Gastrocnemius medialis (tissue), 4 donors: Measurements from ENCODE around the gene NATD1. TPM values are rescaled to one million over a fixed set of nuclear protein-coding genes. Genes with fewer than 3 reads are reported as not detected.

Experiments used
- ATAC-seq, 2 donors: fragments of 150-250 bp; one replicate each; pipeline ENCODE4 v1.9.1; 2016
- DNase-seq, 2 donors: peaks; one replicate each; pipeline ENCODE4 v3.0.0-alpha.2; 2019
- H3K27ac ChIP-seq, 4 donors: fragments of 200-600 bp; sonication (generic); 1 replicate in 1 of 4; 2 replicates in 3 of 4; pipeline ENCODE4 v1.5.1; 2016 to 2018; ENCODE audit warnings: mild to moderate bottlenecking in 2 of 4, moderate library complexity in 1 of 4
- H3K27me3 ChIP-seq, 3 donors: fragments of 200-600 bp; sonication (generic) in 2 of 3; 1 replicate in 1 of 3; 2 replicates in 2 of 3; pipeline versions ENCODE4 v1.5.1 to v1.6.0; 2016 to 2019; ENCODE audit warnings: mild to moderate bottlenecking in 1 of 3, moderate library complexity in 1 of 3
- H3K36me3 ChIP-seq, 2 donors: fragments of 200-600 bp; sonication (generic) in 1 of 2; one replicate each; pipeline ENCODE4 v1.5.1; 2017 to 2018
- H3K4me1 ChIP-seq, 2 donors: fragments of 200-600 bp; sonication (generic) in 1 of 2; one replicate each; pipeline ENCODE4 v1.5.1; 2016 to 2017; ENCODE audit warnings: mild to moderate bottlenecking in 2 of 2
- H3K4me3 ChIP-seq, 4 donors: fragments of 200-600 bp; sonication (generic) in 3 of 4; 1 replicate in 1 of 4; 2 replicates in 3 of 4; pipeline ENCODE4 v1.5.1; 2016 to 2019; ENCODE audit warnings: mild to moderate bottlenecking in 2 of 4
- H3K9me3 ChIP-seq, 3 donors: fragments of 200-600 bp; sonication (generic) in 2 of 3; 1 replicate in 1 of 3; 2 replicates in 2 of 3; pipeline ENCODE4 v1.5.1; 2016 to 2019
- POLR2A ChIP-seq, 2 donors: fragments of 450-650 bp; IDR thresholded peaks; one replicate each; pipeline ENCODE4 v1.6.1; 2017; ENCODE audit warnings: antibody characterized with exemption in 2 of 2, mild to moderate bottlenecking in 2 of 2, moderate library complexity in 2 of 2
- in situ Hi-C, 4 donors: fragments of 200-750 bp; cut with MboI; loops; one replicate each; pipeline versions ENCODE4 v1.15.0 to v1.8.0; 2017; ENCODE audit warnings: low sequenced_read_pairs in 4 of 4
- intact Hi-C: fragments of 100-400 bp; cut with DNase I; formaldehyde crosslinking; loops from one replicate; pipeline ENCODE4 v1.15.1; 2023; ENCODE audit warnings: low total_unique reads
- total RNA-seq, 4 donors: library from RNA; depleted of rRNA; stranded (reverse); fragments of >200 nt; gene quantifications; one replicate each; pipeline versions ENCODE4 v1.1.0 to v1.2.3, GENCODE V29; 2016
- TF ChIP-seq, protein P1 (sequence below), 5 experiments: fragments of 450-650 bp in 3 of 5; fragments of 200-600 bp in 2 of 5; sonication (generic) in 2 of 5; IDR thresholded peaks in 4 of 5; conservative IDR thresholded peaks in 1 of 5; 1 replicate in 4 of 5; 2 replicates in 1 of 5; pipeline ENCODE4 v1.5.1; 2016 to 2019; ENCODE audit warnings: antibody characterized with exemption in 5 of 5, mild to moderate bottlenecking in 3 of 5, moderate library complexity in 3 of 5

NATD1 gene
- total RNA-seq, 4 donors from 2014 or later = 10.1 to 21.2 (median 15.5) TPM

DNA sequence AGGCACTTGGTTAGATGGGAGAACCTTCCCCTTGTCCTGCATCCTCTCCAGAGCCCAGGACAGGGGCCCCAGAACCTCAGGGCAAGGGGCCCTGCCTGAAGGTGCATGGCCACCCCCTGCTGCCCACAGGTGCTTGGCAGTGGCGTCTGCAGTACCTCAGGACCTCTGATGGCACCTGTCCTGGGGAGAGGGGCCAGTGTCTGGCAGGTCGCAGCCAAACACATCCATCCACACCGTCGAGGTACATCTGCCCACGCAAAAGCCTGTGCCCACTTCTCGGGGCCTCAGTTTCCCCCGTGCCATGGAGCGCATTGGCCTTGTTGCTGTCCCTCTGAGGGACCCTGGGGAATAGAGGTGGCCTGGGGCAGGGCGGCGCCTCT, 40.6 kb upstream of the NATD1 start:
- no peak for DNase-seq
- no peak for ATAC-seq
- Histone ChIP-seq H3K4me3 (no peak overlapping the region), H3K9me3 (no peaks in the 10 kb centered on the region), H3K36me3 (peaks cover 0 to under 1% of the 10 kb centered on the region in 2 donors), H3K4me1 (peaks cover 59 to 68% of the 10 kb centered on the region in 2 donors), H3K27me3 (no peaks in the 10 kb centered on the region), H3K27ac (peak overlapping the region; percentile 68 to 96 (median 74))
- intact Hi-C loops = no loop called here
- no peak for TF ChIP-seq POLR2A (IDR thresholded peaks at IDR 0.05)
- TF ChIP-seq, protein P1, sequence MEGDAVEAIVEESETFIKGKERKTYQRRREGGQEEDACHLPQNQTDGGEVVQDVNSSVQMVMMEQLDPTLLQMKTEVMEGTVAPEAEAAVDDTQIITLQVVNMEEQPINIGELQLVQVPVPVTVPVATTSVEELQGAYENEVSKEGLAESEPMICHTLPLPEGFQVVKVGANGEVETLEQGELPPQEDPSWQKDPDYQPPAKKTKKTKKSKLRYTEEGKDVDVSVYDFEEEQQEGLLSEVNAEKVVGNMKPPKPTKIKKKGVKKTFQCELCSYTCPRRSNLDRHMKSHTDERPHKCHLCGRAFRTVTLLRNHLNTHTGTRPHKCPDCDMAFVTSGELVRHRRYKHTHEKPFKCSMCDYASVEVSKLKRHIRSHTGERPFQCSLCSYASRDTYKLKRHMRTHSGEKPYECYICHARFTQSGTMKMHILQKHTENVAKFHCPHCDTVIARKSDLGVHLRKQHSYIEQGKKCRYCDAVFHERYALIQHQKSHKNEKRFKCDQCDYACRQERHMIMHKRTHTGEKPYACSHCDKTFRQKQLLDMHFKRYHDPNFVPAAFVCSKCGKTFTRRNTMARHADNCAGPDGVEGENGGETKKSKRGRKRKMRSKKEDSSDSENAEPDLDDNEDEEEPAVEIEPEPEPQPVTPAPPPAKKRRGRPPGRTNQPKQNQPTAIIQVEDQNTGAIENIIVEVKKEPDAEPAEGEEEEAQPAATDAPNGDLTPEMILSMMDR (IDR thresholded peaks at IDR 0.05 in 4 of 5, conservative IDR thresholded peaks at IDR 0.05 in 1 of 5) = no peak
- in situ Hi-C loops = loop anchor here in 1 of 4 donors (10.0 kb wide), 1 partner anchor 169 kb away; the partner anchor contains the start of gene DHRS7B

DNA sequence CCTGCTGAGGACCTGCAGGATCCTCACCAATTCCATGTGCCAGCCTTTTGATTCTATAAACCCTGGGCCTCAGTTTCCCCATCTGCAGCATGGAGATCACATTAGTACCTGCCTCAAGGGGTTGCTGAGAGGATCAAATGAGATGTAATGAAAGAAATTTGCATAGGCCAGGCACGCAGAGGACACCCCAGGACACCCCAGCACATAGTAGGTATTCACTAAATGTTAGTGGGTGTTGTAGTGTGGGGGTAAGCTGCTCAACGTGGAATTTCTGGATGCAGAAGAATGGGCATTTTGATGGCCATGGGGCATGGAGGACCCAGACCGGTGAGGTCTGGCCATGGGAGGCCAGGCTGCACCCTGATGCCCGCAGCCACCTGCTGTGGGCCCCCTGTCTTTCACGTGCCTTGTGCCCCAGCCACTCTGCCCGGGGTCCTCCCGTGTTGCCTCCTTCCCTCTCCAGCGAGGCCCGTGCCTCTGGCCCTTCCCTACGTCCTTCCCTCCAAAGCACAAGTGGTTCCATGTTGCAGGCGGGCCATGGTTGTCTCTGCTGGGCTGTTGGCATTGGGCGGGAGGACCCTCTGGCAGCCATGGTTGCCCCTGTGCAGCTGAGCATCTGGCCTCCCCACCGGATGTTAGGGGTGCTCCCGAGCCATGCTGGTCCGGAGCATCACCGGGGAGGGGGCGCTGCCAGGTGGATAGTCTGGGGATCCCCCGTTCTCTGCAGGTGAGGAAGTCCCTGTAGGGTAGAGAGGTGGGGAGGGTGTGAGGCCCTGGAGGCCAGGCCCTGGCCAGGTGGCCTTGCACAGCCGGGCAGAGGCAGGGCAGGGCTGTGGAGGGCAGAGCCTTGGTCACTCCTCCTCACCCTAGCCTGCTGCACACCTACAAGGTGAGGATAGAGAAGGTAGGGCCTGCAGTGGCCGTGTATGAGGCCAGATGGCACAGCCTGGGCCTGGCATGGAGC, 39.9 kb upstream of the NATD1 start:
- H3K9me3 ChIP-seq = no peaks in the 10 kb centered on the region
- H3K36me3 ChIP-seq = no peaks in the 10 kb centered on the region
- DNase-seq (no peak), ATAC-seq (no peak)
- H3K4me3 ChIP-seq = no peak overlapping the region
- intact Hi-C loops = no loop called here
- peaks cover 62 to 70% of the 10 kb centered on the region in 2 donors for H3K4me1 ChIP-seq
- TF ChIP-seq POLR2A (IDR thresholded peaks at IDR 0.05) = no peak
- TF ChIP-seq, protein P1 (IDR thresholded peaks at IDR 0.05 in 4 of 5, conservative IDR thresholded peaks at IDR 0.05 in 1 of 5) = no peak
- H3K27me3 ChIP-seq = no peaks in the 10 kb centered on the region
- in situ Hi-C loops = loop anchor here in 1 of 4 donors (10.0 kb wide), 1 partner anchor 168 kb away; the partner anchor contains the start of gene DHRS7B
- H3K27ac ChIP-seq = peak overlapping the region; percentile 38 to 96 (median 74)

DNA sequence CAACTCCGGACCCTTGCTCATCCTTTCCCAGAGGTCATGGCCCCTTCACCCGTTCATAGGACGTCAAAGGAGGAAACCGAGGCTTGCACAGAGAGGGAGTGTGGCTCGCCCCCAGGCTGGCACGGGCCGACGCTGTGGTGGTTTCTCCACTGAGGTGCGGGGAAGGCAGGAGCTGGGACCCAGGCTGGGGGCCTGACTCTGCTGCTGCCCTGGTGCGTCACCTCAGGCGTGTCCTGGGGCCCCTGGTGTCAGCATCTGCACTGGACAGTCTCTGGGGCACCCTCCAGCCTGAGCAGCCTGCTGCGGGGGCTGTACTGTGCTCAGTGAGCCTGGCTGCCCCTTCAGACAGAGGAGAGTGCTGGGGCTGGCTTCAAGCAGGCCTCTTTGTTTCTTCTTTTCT, 38.7 kb upstream of the NATD1 start:
- Histone ChIP-seq H3K4me1 (peaks cover 61 to 68% of the 10 kb centered on the region in 2 donors), H3K27ac (peak overlapping the region; percentile 94 to 99 (median 97)), H3K4me3 (no peak overlapping the region), H3K36me3 (no peaks in the 10 kb centered on the region), H3K9me3 (no peaks in the 10 kb centered on the region), H3K27me3 (no peaks in the 10 kb centered on the region)
- in situ Hi-C loops (loop anchor here in 1 of 4 donors (10.0 kb wide), 1 partner anchor 167 kb away; the partner anchor contains the start of gene DHRS7B), intact Hi-C loops (no loop called here)
- TF ChIP-seq, protein P1 (IDR thresholded peaks at IDR 0.05 in 4 of 5, conservative IDR thresholded peaks at IDR 0.05 in 1 of 5) = no peak
- no peak for TF ChIP-seq POLR2A (IDR thresholded peaks at IDR 0.05)
- no peak for ATAC-seq
- DNase-seq = no peak

DNA sequence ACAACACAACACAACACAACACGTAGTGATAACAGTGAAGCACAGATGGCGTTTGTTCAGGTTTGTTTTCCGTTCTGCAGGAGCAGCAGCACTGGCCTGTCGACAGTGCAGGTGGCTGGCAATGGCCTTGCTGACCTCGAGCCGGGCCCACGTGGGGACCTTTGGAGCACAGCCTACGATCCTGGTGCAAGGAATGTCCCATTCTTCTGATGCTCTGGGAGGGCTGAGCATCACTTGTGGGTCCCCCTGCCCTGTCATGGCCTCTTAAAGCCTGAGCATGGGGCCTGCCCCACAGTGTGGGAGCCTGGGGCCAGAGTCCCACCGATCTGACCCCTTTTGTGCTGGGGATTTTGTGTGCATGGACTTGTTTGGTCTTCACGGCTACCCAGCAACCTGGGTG, 38.1 kb upstream of the NATD1 start:
- Histone ChIP-seq H3K4me1 (peaks cover 61 to 67% of the 10 kb centered on the region in 2 donors), H3K27ac (peak overlapping the region; percentile 94 to 99 (median 97)), H3K36me3 (no peaks in the 10 kb centered on the region), H3K27me3 (no peaks in the 10 kb centered on the region), H3K9me3 (no peaks in the 10 kb centered on the region), H3K4me3 (no peak overlapping the region)
- TF ChIP-seq POLR2A (IDR thresholded peaks at IDR 0.05) = no peak
- TF ChIP-seq, protein P1 (IDR thresholded peaks at IDR 0.05 in 4 of 5, conservative IDR thresholded peaks at IDR 0.05 in 1 of 5) = no peak
- DNase-seq = no peak
- intact Hi-C loops = no loop called here
- in situ Hi-C loops = loop anchor here in 1 of 4 donors (10.0 kb wide), 1 partner anchor 167 kb away; the partner anchor contains the start of gene DHRS7B
- ATAC-seq = no peak
